Upper lobe of left lung (tissue), 4 donors: ENCODE measurements around the gene PABPN1.

Source experiments
- CTCF ChIP-seq, 6 experiments: fragments of 450-650 bp in 4 of 6; fragments of 200-600 bp in 2 of 6; sonication (generic) in 2 of 6; IDR thresholded peaks; one replicate each; pipeline ENCODE4 v1.5.1; 2016 to 2019; ENCODE audit warnings: antibody characterized with exemption in 6 of 6
- EP300 ChIP-seq, 4 donors: sonication (generic); formaldehyde crosslinking; IDR thresholded peaks; one replicate each; pipeline ENCODE4 v1.5.1; 2017; ENCODE audit warnings: antibody characterized with exemption in 4 of 4, control low read depth in 2 of 4
- POLR2A ChIP-seq, 4 donors: fragments of 450-650 bp; IDR thresholded peaks; one replicate each; pipeline ENCODE4 v1.5.1; 2016 to 2017; ENCODE audit warnings: antibody characterized with exemption in 4 of 4, mild to moderate bottlenecking in 2 of 4
- POLR2AphosphoS5 ChIP-seq, 2 donors: sonication (generic); formaldehyde crosslinking; IDR thresholded peaks; one replicate each; pipeline ENCODE4 v1.5.1; 2017; ENCODE audit warnings: antibody characterized with exemption in 2 of 2

- TF ChIP-seq CTCF (IDR thresholded peaks at IDR 0.05) (no peak), POLR2A (IDR thresholded peaks at IDR 0.05) (no peak), EP300 (IDR thresholded peaks at IDR 0.05) (no peak), POLR2AphosphoS5 (IDR thresholded peaks at IDR 0.05) (no peak)
Measured at GRCh38 chr14:23364164-23365035, 43.1 kb downstream of the PABPN1 start.
